Cerebellar nuclear complex (tissue), 1 donor: ENCODE results near the gene LEKR1.
"Not testable (repeated sequence)": the region's sequence is repeated elsewhere in the genome, so short reads cannot be mapped to it uniquely, and the experiment has no call there.

Source experiments
- DNase-seq, 2 experiments: peaks; one replicate each; lab custom pipeline; 2025; lab: John Stamatoyannopoulos, UW

LEKR1 gene

GRCh38 chr3:156906275-156906674, 80.1 kb downstream of the LEKR1 start:
- no peak for DNase-seq

DNA sequence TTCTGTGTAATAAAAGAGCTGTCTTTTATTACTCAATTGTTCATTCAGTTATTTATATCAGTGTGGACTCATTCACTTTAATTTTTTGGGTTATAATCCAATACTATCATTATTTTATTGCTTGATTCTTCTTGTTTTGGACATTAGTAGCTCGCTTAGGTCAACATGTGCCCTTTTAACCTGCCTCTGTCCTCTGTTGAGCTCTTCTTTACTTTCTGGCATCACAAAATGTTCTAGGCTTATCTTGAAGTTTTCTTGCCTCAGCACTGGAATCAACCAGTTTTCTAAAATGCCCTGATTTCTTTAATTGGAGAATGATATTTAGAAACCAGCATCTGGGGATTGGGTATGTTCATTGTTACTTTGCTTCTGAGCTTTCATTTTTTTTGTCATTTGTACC, 82.2 kb downstream of the LEKR1 start:
- no peak for DNase-seq

- no peak for DNase-seq
Observed at GRCh38 chr3:156910022-156910421, 83.9 kb downstream of the LEKR1 start.

- DNase-seq = not testable (repeated sequence)
Observed at GRCh38 chr3:156910831-156911230, 84.7 kb downstream of the LEKR1 start.

DNA sequence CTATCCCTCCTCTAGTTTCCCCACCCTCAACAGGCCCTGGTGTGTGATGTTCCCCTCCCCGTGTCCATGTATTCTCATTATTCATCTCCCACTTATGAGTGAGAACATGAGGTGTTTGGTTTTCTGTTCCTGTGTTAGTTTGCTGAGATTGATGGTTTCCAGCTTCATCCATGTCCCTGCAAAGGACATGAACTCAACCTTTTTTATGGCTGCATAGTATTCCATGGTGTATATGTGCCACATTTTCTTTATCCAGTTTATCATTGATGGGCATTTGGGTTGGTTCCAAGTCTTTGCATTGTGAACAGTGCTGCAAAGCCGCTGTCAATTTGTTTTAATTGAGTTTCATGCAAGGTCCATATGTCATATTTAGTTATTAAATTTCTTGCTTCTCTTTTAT, 88.1 kb downstream of the LEKR1 start:
- not testable (repeated sequence) for DNase-seq

DNA sequence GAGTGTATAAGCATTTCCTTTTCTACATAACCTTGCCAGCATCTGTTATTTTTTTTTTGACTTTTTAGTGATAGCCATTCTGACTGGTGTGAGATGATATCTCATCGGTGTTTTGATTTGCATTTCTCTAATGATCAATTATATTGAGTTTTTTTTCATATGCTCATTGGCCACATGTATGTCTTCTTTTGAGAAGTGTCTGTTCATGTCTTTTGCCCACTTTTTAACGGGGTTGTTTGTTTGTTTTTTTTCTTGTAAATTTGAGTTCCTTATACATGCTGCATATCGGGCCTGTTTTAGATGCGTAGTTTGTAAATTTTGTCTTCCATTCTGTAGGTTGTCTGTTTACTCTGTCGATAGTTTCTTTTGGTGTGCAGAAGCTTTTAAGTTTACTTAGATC, 89.2 kb downstream of the LEKR1 start:
- DNase-seq = no peak

GRCh38 chr3:156918746-156919145, 92.6 kb downstream of the LEKR1 start:
- no peak for DNase-seq

- DNase-seq = no peak
Observed at GRCh38 chr3:156919818-156920217, 93.7 kb downstream of the LEKR1 start.

DNA sequence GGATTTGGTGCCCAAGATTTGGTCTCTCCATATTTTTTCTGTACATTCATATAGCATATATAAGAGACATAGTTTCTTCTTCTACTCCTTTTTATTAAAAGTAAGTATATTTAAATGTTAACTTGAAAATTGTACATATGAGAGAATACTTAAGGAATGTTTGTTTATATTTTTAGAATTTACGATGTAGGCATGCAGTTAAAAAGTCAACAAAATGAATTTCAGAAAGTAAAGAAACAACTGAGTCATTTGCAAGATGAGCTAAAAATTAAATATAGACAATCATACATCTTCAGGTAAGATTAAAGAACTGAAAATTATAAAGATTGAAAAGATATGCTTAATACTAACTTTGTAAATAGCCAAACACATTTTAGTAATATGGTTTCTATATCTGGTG, 94.2 kb downstream of the LEKR1 start:
- no peak for DNase-seq

DNA sequence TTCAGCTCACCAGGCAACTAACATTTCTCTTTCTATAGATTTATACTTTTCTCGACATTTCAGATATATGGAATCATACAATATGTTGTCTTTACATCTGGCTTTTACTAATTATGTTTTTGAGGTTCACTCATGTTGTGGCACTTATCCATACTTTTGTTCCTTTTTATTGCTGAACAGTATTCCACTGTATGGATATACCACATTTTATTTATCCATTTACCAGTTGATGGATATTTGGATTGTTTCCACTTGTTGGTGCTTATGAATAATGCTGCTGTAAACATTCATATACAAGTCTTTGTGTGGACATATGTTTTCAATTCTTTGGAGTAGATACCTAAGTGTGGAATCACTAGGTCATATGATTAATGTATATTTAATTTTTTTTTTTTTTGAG, 97.2 kb downstream of the LEKR1 start:
- no peak for DNase-seq

DNA sequence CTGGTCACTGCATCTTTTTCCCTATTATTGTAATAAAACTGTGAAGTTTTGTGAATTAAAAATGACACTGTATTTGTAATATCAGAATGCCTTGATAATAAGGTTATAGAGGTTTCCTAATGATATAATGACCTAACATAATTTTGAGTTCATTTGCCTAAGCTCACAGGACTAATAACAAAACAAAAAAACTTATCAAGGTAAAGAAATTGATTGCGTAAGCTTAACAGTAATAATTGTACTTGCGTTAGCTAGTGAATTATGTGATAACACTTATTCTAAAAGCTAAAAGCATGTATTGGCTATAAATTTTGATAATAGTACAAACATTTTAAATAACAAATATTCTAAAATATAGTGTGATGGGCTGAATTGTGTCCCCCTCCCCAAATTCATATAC, 112.6 kb downstream of the LEKR1 start:
- no peak for DNase-seq

- no peak for DNase-seq
Observed at GRCh38 chr3:156939315-156939714, 113.2 kb downstream of the LEKR1 start.

GRCh38 chr3:156941311-156941710, 115.2 kb downstream of the LEKR1 start:
- DNase-seq = no peak

DNA sequence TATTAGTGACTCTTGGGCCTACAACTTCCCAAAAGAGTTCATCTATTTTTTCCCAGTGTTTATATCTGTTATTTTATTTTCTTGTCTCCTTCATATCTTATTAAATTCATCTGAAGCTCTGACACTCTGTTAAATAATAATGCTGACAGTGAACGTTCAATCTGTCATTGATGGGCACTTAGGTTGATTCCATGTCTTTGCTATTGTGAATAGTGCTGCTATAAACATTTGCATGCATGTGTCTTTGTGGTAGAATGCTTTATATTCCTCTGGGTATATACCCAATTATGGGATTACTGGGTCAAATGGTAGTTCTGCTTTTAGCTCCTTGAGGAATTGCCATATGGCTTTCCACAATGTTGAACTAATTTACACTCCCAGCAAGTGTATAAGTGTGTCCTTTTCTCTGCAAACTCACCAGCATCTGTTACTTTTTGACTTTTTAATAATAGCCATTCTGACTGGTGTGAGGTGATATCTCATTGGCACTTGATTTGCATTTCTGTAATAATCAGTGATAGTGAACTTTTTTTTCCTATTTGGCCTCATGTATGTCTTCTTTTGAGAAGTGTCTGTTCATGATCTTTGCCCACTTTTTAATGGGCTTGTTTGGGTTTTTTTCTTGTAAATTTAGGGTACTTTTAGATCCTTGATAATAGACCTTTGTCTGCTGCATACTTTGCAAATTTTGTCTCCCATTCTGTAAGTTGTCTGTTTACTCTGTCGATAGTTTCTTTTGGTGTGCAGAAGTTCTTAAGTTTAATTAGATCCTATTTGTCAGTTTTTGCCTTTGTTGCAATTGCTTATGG, 122.5 kb downstream of the LEKR1 start:
- DNase-seq = no peak

- no peak for DNase-seq
Observed at GRCh38 chr3:156952011-156952410, 125.9 kb downstream of the LEKR1 start.

- no peak for DNase-seq
Observed at GRCh38 chr3:156957715-156958114, 131.6 kb downstream of the LEKR1 start.

- DNase-seq = no peak
Observed at GRCh38 chr3:156963096-156963495, 136.9 kb downstream of the LEKR1 start.

- DNase-seq = no peak
Observed at GRCh38 chr3:156964577-156964976, 138.4 kb downstream of the LEKR1 start.

- not testable (repeated sequence) for DNase-seq
Observed at GRCh38 chr3:156966349-156966748, 140.2 kb downstream of the LEKR1 start.

- no peak for DNase-seq
Observed at GRCh38 chr3:156973954-156974353, 147.8 kb downstream of the LEKR1 start.

DNA sequence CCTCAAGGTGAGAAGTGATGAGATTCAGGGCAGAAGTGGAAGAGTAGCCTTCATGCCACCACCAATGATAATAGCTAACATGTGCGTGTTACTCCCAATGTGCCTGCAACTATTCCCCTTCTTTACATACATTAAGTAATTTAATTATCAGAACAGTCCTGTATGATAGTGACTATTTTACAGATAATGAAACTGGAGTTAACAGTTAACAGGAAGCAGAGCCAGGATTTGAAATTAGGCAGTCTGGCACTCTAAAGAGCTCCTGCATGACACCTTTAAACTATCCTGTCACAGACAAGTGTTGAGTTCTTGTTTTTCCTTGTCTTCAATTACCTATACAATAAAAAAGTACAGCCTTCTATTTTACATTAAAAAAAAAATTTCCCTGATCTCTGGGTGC, 148.8 kb downstream of the LEKR1 start:
- DNase-seq = no peak

DNA sequence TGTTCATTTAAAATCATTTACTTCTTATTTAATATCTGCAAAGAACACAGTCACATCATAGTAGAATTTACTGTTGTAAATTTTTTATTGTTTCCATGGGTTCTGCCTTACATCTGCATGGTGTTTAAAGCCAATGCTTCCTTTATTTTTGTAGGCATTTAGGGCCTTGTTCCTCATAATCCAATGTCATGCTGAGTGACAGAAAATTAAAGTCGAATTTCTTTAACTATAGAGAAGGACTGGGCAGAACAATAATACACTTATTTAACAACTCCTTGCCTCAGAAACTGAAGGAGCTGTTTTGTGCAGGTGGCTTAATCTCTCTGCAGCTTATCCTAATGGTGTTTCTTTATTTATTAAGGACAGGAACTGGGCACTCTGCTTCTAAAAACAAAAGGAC, 149.6 kb downstream of the LEKR1 start:
- no peak for DNase-seq

- DNase-seq = no peak
Observed at GRCh38 chr3:156976933-156977332, 150.8 kb downstream of the LEKR1 start.

GRCh38 chr3:156978481-156978961, 152.4 kb downstream of the LEKR1 start:
- DNase-seq = no peak
